Left ventricle myocardium inferior (tissue), 1 donor: ENCODE data around the gene PTER. TPM values are rescaled to one million over a fixed set of nuclear protein-coding genes. Genes with fewer than 3 reads are reported as not detected.

Source experiments
- DNase-seq: peaks from one replicate; pipeline ENCODE4 v3.0.0-alpha.2; 2020
- H3K27ac ChIP-seq: fragments of 200-600 bp; replicated peaks from 2 replicates; pipeline ENCODE4 v1.8.0; 2021
- H3K27me3 ChIP-seq: fragments of 200-600 bp; 2 replicates; pipeline ENCODE4 v1.8.0; 2021; ENCODE audit warnings: low read depth
- H3K36me3 ChIP-seq: fragments of 200-600 bp; 2 replicates; pipeline ENCODE4 v1.8.0; 2021
- H3K4me1 ChIP-seq: fragments of 200-600 bp; 2 replicates; pipeline ENCODE4 v1.8.0; 2021
- H3K4me3 ChIP-seq: fragments of 200-600 bp; 2 replicates; pipeline ENCODE4 v1.8.0; 2021; ENCODE audit warnings: mild to moderate bottlenecking, moderate library complexity
- H3K9me3 ChIP-seq: fragments of 200-600 bp; replicated peaks from 2 replicates; pipeline ENCODE4 v1.8.0; 2021
- CTCF ChIP-seq: fragments of 200-600 bp; IDR thresholded peaks from 2 replicates; pipeline ENCODE4 v1.8.0; 2021; ENCODE audit warnings: antibody characterized with exemption, mild to moderate bottlenecking, borderline replicate concordance
- intact Hi-C: fragments of 100-400 bp; cut with micrococcal nuclease; formaldehyde crosslinking; loops from one replicate; pipeline ENCODE4 v1.11.0; 2022
- total RNA-seq: library from RNA; stranded (reverse); fragmentation: NEBNext Ultra II Directional; extraction: Animal tissue kit (Norgen Biotek cat#: 25700); gene quantifications from one replicate; pipeline ENCODE4 v1.2.1, GENCODE V29; 2021
- donor health status: DM: no; HTN: yes; CAD: no; lungs with severe emphysema.

The PTER gene
- total RNA-seq, 1 donor from 2014 or later, result 16.3 TPM

- H3K4me1 ChIP-seq, result peaks cover 20% of the 10 kb centered on the region
- no peaks in the 10 kb centered on the region for H3K27me3 ChIP-seq
- H3K36me3 ChIP-seq, result peaks cover 7% of the 10 kb centered on the region
- H3K27ac ChIP-seq, result no peak overlapping the region
- no peak for DNase-seq
- H3K9me3 ChIP-seq, result no peaks in the 10 kb centered on the region
- no peak for TF ChIP-seq CTCF
- intact Hi-C loops, result no loop called here
- no peak overlapping the region for H3K4me3 ChIP-seq
These were observed 12.6 kb downstream of the PTER start for GRCh38 chr10:16449454-16449853.

- DNase-seq, result no peak
- intact Hi-C loops, result no loop called here
- Histone ChIP-seq H3K4me1 (no peaks in the 10 kb centered on the region), H3K27me3 (no peaks in the 10 kb centered on the region), H3K9me3 (no peaks in the 10 kb centered on the region), H3K4me3 (no peak overlapping the region), H3K27ac (no peak overlapping the region), H3K36me3 (no peaks in the 10 kb centered on the region)
- TF ChIP-seq CTCF, result no peak
These were observed 21.6 kb downstream of the PTER start for GRCh38 chr10:16458166-16458955.

- intact Hi-C loops, result no loop called here
- no peak overlapping the region for H3K27ac ChIP-seq
- H3K4me3 ChIP-seq, result no peak overlapping the region
- TF ChIP-seq CTCF, result no peak
- no peaks in the 10 kb centered on the region for H3K36me3 ChIP-seq
- no peaks in the 10 kb centered on the region for H3K4me1 ChIP-seq
- H3K9me3 ChIP-seq, result no peaks in the 10 kb centered on the region
- no peaks in the 10 kb centered on the region for H3K27me3 ChIP-seq
- DNase-seq, result no peak
These were observed 22.7 kb downstream of the PTER start for GRCh38 chr10:16459423-16459939.

GRCh38 chr10:16466001-16466400 lies 29.2 kb downstream of the PTER start:
- H3K36me3 ChIP-seq, result no peaks in the 10 kb centered on the region
- no peaks in the 10 kb centered on the region for H3K27me3 ChIP-seq
- no peaks in the 10 kb centered on the region for H3K9me3 ChIP-seq
- intact Hi-C loops, result no loop called here
- no peak for TF ChIP-seq CTCF
- H3K27ac ChIP-seq, result no peak overlapping the region
- H3K4me3 ChIP-seq, result no peak overlapping the region
- H3K4me1 ChIP-seq, result no peaks in the 10 kb centered on the region
- no peak for DNase-seq

GRCh38 chr10:16470747-16471146 lies 33.9 kb downstream of the PTER start:
- H3K27ac ChIP-seq, result no peak overlapping the region
- intact Hi-C loops, result no loop called here
- DNase-seq, result no peak
- H3K9me3 ChIP-seq, result no peaks in the 10 kb centered on the region
- H3K4me1 ChIP-seq, result no peaks in the 10 kb centered on the region
- no peaks in the 10 kb centered on the region for H3K27me3 ChIP-seq
- no peak for TF ChIP-seq CTCF
- H3K36me3 ChIP-seq, result no peaks in the 10 kb centered on the region
- no peak overlapping the region for H3K4me3 ChIP-seq
